ENCODE results near the gene PHLDA3.

The PHLDA3 gene

DNA sequence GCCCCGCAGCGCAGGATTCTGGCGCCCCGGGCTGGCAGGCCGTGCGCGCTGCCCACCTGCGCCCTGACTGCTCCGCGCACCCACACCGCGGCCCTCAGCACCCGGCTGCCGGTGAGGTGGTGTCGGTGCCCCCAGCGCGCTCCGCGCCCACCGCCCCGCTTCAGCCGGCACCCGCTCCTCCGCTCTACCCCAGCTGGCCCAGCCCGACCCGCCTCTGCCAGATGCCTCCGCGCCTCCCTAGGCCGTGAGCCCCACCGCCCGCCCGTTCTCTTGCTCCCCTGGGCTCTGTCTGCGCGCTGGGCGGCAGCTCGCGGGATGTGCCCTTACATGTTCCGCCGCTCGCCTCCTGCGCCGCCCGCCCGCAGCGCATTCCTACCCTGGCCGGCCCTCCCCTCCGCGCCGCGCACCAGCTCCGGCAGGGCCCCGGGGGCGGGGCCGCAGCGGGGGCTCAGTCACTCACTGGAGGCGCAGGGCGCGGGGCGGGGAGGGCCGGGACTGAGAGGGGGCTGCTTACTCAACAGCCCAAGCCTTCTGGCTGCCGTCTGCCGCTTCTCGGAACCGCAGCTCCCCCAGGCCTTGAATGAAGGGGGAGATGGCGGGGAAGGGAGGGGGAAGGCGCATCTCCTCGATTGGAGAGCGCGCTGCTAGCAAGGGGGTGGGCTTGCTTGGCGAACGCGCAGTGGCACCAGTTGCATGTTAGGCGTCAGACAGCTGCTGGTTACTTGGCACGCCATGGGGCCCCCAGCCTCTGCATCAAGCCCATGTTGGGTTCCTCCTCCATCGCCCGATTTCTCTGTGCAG is at the start of gene PHLDA3:
PHLDA3 (minus strand) TSS at position 345 of the 801 bp plus-strand sequence. CDS start 402 bp downstream, outside the sequence.
- peak; percentile 98 for DNase-seq (ENCODE audit: low read depth, low spot score)

DNA sequence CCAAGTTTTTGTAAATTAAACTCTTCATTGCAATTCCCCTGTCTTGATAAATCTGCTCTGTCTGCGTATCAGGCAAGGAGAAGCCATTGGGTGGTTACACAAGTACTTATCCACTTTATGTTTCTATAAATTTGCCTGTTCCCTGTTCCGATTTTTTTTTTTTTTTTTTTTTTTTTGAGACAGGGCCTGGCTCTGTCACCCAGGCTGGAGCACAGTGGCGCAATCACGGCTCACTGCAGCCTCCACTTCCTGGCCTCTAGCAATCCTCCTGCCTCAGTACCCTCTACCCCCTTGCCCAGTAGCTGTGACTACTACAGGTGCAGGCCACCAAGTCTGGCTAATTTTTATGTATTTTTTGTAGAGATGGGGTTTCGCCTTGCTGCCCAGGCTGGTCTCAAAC is 49.1 kb upstream of the PHLDA3 start:
- no peak for DNase-seq (ENCODE audit: low read depth, low spot score)

DNA sequence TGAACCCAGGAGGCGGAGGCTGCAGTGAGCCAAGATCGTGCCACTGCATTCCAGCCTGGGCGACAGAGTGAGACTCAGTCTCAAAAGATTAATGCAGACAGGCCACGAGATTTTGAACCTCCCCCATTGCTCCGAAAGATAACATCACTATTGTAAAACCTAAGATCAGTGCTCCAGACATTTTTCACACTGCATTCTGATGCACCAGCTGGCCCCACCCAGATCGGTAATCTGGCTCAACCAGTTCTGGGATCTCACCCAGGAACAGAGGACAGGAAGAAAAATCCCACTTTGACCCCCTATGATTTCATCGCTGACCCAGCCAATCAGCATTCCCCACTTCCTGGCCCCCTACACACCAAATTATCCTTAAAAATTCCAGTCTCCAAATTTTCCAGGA is 48.6 kb upstream of the PHLDA3 start:
- DNase-seq (ENCODE audit: low read depth, low spot score) = no peak

GRCh38 chr1:201516511-201517127 is 47.6 kb upstream of the PHLDA3 start:
- DNase-seq (ENCODE audit: low read depth, low spot score) = no peak

GRCh38 chr1:201515895-201516294 is 46.9 kb upstream of the PHLDA3 start:
- DNase-seq (ENCODE audit: low read depth, low spot score) = no peak

DNA sequence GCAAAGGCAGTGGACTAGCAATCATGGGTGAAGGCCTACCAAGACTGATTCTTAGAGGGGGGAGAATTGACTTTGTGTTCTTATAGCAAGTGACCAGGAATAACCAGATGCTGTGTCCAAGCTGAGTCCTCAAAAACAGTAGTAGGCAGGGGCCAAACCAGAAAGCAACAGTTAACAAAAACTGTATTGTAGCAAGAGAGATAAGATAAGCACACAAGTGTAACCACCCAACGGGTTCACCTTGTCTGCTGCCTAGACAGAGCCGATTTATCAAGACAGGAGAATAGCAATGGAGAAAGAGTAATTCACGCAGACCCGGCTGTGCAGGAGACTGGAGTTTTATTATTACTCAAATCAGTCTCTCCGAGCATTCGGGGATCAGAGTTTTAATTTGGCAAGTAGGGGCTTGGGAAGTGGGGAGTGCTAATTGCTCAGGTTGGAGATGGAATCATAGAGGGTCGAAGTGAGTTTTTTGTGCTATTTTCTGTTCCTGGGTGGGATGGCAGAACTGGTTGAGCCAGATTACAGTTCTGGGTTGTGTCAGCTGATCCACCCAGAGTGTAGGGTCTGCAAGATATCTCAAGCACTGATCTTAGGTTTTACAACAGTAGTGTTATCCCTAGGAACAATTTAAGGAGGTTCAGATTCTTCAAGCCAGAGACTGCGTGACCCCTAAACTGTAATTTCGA is 46.2 kb upstream of the PHLDA3 start:
- no peak for DNase-seq (ENCODE audit: low read depth, low spot score)

DNA sequence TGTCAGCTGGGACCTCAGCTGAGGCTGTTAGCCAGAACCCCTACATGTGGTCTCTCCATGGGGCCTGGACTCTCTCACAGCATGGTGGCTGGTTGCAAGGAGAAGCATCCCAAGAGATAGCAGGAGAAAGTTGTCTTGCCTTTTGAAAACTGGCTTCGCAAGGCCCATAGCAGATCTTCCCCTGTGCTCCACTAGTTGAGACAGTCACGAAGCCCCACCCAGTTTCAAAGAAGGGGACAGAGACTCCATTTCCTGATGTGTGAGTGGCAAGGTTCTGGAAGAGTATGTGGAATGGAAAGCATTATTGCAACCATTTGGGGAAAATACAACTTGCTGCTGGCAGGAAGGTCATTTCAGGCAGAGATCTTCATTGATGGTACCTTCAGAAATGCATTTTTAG is 45.5 kb upstream of the PHLDA3 start:
- no peak for DNase-seq (ENCODE audit: low read depth, low spot score)

GRCh38 chr1:201513498-201514243 is 44.7 kb upstream of the PHLDA3 start:
- DNase-seq (ENCODE audit: low read depth, low spot score) = no peak

GRCh38 chr1:201511941-201512539 is 43.1 kb upstream of the PHLDA3 start:
- no peak for DNase-seq (ENCODE audit: low read depth, low spot score)

DNA sequence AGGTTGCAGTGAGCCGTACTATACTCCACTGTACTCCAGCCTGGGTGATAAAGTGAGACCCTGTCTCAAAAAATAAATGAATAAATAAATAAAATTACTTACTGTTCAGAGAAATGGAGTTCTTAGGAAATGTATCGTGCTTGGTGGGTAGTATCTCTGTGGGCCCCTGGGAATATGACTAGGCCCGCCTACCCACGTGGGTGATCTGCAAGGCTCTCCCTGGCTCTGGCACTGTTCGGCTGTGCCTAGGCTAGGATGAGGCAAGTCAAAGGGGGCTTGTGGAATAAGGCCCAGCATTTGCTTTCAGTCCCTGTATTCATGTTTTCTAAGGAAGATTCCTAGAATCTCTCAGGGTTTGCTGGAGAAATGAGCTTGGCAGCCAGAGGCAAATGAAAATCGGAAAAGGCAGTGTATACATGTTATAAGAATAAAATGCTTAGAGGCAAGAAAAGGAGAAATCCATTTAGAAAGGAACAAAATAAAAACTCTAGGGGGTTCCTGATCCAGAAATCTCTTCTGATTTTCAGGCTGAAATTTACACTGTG is 42.5 kb upstream of the PHLDA3 start:
- DNase-seq (ENCODE audit: low read depth, low spot score) = no peak

DNA sequence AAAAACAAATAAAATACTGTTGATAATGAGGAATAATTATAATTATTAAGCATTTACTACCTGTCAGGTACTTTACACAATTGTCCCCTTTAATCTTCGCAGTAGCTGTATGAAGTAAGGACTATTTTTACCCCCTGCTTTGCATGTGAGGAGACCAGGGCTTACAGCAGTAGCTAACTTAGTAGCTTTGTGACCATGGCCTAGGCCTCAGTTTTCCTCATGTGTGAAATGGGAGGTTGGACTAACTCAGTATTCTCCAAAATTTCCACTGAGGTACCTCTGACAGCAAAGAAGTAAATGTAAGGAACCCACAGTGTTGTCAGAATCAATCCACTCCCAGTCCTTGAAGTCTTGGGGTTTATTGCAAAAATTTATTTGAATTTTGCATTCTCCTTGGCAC is 41.7 kb upstream of the PHLDA3 start:
- DNase-seq (ENCODE audit: low read depth, low spot score) = no peak

DNA sequence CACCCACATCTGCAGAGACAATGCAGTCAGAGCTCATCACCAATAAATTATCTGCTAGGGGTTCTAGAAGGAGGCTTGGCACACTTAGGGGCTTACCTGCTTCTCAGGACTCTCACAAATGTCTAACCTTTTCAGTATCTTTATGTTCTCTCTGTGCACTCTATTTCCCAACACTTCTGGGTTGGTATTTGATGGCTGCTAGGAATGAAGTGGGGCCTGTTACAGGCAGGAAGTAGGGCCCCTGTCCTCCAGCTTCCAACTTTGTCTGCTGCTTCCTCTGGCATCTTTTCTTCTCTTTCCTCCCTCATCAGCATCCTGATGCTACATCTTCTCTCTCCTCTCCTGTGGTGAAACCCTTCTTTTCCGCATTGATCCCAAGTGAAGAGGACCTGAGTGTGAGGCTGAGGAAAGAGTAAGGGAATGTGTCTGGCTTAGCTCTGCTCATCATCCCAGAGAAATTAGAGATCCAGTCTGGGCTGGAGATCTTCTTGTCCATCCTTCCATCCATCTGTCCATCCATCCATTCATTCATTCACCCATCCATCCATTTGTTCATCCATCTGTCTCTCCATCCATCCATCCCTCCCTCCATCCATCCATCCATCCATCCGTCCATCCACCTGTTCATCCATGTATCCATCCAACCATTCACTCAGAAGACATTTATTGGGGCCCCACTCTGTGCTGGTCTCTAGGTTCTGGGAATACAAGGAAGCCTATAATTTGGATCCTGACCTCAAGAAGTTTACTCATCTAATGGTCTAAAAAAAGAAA is 40.8 kb upstream of the PHLDA3 start:
- DNase-seq (ENCODE audit: low read depth, low spot score) = no peak

DNA sequence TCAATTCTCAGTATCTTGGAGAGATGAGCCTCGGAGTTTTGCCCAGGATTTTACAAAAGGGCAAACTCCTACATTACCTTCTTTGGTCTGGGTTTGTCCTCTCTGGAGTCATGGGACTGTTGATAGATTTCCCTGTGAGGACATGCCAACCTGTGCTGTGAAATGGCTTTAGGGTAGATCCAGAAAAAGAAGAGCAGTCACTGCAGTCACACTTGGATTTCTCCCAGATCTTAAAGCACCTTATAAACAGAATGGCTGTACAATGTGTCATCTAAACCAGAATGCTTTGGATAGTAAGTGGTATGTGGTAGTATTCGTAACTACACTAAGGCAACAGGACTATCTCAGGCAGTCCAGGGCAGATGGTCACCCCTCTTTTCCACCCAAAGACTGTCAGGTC is 39.8 kb upstream of the PHLDA3 start:
- DNase-seq (ENCODE audit: low read depth, low spot score) = peak; percentile 46

- DNase-seq (ENCODE audit: low read depth, low spot score) = no peak
These were observed 38.3 kb upstream of the PHLDA3 start for GRCh38 chr1:201507360-201507675.

- peak; percentile 95 for DNase-seq (ENCODE audit: low read depth, low spot score)
These were observed 37.8 kb upstream of the PHLDA3 start, which contains the start of gene CSRP1 for GRCh38 chr1:201506557-201507359. CSRP1 (minus strand) TSS chr1:201507123; CDS start chr1:201496303, 10,820 bp downstream.

DNA sequence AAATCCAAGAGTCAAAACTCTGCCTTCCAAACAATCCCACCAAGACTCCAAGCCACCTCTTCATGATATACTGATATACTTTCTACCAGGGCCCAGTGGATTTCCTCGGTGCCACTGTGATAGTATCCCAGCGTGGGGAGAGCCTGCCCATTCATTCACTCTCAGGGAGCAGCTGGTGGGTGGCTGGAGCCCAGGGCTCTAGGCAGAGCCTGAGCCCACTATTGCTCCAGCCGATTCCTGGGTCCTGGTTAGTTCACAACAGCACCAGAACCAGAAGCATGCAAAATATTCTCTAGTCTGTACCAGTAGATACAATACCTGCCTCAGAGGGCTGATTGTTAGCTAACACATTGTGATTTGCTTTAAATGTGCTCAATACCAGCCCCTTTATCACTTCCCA is 37.1 kb upstream of the PHLDA3 start:
- peak; percentile 46 for DNase-seq (ENCODE audit: low read depth, low spot score)

DNA sequence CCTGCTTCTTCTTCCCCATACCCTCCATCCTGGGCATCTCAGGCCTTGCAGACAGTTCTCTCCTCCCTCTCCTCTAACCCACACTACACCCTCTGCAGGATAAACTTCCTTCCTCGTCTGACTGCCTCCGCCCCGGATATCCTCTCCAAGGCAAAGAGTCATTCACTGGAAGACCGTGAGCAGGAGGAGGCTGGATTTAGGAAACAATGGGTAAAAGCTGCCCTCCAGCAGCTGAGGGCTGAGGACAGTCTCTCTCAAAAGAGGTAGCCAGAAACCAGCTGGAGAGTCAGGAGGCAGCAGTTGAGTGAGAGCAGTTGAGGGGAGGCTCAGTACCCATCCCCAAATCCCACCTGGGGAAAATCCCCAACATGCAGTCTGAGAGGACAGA is 36.5 kb upstream of the PHLDA3 start:
- DNase-seq (ENCODE audit: low read depth, low spot score) = peak; percentile 69

- no peak for DNase-seq (ENCODE audit: low read depth, low spot score)
These were observed 36.0 kb upstream of the PHLDA3 start for GRCh38 chr1:201504799-201505502.

GRCh38 chr1:201504179-201504631 is 35.2 kb upstream of the PHLDA3 start:
- peak; percentile 8 for DNase-seq (ENCODE audit: low read depth, low spot score)
